HG03575 (cell line): ENCODE data around the gene PEX26.
"Not testable (repeated sequence)": the region's sequence is repeated elsewhere in the genome, so short reads cannot be mapped to it uniquely, and the experiment has no call there.

ENCODE experiments used
- ATAC-seq: cut with Tn5 transposase; IDR thresholded peaks from one replicate; pipeline ENCODE4 v1.9.1; 2021; ENCODE audit not compliant: unreplicated experiment, insufficient number of reproducible peaks, low FRiP score; ENCODE audit errors: extremely low read depth

Gene PEX26

DNA sequence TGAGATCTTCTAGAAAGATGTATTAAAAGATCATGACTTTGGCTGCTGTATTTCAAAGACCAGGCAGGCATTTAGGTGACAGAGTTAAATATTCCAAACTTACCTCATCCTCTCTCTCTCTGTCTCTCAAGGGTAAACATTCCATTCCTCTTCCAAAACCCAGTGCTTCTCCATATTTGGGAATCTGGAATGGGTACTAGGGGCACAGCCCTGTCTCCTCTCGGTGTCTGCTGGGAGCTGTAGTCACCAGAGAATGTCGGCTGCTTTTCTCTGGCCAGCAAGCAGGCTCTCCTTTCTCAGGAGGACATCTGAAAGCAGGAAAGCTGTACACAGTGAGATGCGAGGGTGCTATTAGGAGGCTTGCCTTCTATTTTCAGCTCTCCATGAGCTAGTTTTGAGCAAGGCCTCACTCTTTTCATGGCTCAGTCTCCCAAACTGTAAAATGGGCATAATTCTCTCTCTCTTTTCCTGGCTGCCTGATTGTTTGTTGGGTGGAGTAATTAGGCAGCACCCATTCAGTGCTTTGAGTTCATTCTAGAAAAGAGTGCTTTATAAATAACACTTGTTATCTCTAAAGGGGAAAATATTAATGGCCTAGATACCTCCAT, 9.3 kb upstream of the PEX26 start:
- ATAC-seq, result no peak

DNA sequence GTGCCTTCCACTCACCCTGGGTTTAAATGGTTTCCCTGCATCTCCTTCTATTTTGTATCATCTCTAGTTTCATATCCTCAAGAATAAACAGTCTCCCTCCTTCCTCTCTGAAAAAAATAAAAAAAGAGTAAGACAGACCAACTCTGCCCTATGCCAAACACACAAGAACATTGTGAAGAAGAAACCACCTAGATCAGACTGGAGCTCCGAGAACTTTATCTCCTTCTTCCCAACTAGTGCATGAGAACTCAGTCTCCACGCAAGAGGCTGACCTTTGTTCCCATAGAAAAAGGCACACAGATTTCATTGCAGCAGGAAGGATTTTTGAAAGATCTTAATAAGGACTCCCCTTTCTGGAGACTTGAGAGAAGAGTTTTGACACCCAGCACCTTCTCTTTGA, 8.7 kb upstream of the PEX26 start:
- ATAC-seq, result no peak

DNA sequence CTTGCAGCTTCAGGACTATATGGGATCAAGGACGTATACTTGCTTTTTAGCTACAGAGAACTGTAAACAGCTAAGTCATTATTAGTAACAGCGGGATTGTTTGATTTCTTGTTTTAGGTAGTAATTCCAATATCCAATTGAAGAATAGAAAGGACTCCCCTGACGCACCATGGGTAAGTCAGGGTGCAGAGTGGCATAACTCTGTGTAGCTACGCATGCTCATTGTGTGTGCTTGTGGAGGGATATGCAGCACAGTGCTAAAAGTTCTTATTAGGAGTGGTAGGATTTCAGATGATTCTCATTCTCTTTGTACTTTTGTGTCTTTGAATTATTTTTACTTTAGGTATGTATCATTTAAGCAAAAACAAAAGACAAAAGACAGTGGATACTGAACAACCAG, 7.7 kb upstream of the PEX26 start:
- no peak for ATAC-seq

DNA sequence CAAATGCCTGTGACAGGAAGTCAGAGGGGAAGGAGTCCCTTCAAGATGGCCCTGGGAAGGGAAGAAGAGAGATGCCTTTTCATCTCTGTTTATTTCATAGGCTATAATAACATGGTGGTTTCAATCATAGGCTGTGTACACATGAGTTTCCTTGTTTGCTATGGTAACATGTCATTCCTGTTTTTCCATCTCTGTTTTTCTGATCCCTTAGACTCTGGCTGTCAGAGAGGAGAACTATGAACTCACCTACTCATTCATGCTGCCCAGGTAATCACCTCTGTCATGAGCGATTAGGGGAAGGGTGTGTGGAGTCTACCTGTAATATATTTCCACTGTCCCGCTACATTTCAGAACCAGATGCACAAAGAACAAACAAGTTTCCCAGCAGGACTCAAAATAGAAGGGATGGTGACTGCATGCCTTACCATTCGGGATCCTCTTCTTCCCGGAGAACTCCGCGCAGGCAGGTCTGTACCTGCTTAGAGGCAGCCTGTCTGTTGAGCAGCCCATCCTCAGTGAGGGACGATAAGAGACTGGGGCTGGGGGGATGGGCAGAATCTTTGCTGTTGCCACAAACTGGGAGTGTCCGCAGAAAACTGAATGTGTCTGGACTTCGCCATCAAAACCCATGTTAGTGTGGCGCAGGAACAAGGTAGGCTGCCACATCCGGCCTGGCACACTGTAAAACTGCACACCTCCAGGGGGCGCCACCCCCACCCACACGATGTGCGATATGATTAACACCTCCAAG, 7.1 kb upstream of the PEX26 start:
- ATAC-seq, result no peak

DNA sequence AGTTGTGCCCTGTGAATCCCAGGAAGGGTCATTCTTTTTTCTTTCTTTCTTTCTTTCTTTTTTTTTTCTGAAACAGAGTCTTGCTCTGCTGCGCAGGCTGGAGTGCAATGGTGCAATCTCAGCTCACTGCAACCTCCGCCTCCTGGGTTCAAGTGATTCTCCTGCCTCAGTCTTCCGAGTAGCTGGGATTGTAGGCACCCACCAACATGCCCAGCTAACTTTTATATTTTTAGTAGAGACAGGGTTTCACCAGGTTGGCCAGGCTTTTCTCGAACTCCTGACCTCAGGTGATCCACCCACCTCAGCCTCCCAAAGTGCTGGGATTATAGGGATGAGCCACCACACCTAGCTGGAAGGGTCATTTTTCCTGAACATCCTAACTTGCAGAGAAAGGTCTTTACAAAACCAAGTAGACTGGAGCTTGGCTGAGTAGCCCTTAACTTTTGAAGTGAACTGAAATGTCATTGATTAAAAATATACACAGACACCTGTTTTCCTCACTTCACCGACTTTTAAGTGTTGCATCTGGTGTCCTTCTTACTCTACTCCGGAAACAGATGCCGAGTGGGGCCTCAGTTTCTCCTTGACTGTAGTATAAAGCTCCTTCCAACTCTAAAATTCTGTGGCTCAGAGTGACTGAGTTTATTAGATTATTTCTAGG, 6.4 kb upstream of the PEX26 start:
- ATAC-seq, result not testable (repeated sequence)

DNA sequence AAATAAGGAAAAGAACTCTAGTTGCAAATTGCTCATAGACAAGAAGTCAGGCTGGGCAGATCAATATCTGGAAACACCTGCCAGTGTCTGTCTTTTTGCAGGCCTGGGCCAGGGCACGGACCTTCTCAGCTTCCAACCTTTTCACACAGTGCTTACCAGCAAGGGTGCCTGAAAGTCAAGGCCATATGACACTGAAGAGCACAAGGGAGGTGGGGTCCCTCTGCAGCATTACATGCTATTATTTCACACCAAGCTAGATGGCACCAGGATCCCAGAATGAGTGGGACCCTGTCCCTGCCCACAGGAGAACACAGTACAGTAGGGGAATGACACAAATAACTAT, 5.9 kb upstream of the PEX26 start:
- no peak for ATAC-seq

DNA sequence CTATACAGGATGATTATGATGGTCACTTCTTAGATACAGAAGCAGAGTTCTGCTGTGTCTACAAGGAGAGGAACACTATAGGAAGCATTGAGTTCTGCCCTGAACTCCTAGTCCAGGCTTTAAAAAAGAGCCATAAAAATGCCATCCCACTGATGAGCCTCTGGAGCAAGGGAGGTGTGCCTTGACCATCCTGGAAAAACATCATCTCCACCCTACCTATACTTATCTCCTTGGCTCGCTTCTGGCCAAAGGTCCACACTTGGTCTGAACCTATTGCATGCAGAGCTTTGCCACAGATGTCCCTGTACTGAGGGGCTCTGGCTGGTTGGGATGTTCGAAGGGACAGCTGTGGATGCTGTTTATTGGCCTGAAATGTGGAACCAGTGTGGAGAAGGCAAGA, 4.3 kb upstream of the PEX26 start:
- no peak for ATAC-seq

DNA sequence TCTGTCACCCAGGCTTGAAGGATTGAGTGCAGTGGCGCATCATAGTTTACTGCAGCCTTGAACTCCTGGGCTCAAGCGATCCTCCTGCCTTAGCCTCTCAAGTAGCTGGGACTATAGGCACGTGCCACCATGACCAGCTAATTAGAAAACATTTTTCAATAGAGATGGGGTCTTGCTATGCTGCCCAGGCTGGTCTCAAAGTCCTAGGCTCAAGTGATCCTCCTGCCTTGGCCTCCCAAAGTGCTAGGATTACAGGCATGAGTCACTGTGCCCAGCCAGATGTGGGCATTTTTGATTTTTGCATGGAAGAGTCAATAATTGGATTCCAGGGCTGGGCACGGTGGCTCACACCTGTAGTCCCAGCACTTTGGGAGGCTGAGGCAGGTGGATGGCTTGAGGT, 3.9 kb upstream of the PEX26 start:
- not testable (repeated sequence) for ATAC-seq

DNA sequence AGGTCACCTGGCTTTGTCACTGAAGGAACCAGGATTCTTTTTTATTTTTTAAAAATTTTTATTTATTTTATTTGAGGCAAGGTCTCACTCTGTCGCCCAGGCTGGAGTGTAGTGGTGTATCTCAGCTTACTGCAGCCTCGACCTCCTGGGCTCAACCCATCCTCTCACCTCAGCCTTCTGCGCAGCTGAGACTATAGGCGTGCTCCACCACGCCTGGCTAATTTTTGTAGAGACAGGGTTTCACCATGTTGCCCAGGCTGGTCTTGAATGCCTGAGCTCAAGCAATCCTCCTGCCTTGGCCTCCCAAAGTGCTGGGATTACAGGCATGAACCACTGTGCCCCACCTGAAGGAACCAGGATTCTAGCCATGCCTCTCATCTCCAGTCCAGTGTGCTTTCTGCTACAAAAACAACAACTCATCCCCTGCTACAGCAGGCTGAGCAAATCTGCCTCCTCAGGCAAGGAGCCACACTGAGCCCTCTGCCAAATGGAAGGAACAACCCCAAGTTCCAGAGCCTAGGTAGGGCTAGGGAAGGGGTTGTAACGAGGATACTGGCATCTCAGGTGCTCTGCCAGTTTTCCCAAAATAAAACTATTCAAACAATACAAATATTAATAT, 2.6 kb upstream of the PEX26 start:
- ATAC-seq, result no peak

DNA sequence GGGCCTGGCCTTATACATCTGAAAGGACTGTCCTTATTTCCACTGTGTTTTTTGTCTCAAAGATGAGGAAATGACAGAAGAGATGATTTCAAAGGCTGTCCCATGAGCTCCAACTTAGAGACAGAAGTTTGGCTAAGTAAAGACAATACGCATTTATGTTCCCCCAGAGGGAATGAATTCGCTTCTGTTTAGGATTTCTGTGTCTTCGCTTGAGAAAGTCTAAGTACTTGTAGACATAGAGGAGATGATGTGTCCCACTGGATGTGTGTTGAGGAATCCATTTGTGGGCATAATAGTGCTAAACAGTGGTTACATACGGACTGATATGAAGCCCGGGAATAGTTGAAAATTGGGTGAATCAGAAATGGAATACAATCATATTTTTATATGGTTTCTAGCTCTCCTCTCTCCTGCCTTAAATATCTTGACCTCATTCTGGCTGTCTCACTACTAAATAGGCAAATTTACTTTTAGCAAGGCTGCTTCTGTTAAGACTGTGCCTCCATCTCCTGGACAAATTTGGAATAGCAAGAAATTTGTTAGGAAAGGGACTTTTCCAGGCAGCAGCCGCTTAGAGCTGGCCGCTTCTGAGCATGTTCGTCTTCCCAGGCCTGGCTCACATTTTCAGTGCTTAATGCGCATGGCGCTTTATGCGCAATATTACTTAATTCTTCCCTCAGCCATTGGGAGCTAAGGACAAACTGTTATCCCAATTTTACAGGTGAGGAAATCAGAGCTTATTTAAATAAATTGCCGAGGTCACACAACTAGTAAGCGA, 1.9 kb upstream of the PEX26 start:
- ATAC-seq, result no peak

DNA sequence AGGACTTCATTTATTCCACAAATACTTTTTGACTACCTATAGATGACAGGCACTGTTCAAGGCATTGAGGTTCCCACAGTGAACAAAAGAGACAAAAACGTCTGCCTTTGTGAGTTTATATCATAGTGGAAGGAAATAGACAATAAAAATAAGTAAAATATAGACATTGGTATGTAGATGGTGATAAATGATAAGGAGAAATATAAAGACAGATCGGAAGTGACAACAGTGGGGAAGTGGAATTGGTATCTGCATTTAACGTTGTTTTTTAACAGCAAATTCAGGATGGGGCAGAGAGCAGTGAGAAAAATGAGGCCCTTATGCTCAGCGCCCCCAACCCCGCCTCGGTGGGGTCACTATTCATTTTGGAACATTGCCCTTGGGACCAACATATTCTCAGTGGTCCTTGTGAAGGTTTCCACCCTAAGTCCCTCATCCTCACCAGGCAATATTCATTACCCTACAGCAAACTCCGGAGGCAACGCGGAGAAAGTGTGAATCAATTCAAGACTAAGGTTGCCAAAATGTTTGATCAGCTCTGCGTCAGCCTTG, 627 bp upstream of the PEX26 start:
- ATAC-seq, result no peak

DNA sequence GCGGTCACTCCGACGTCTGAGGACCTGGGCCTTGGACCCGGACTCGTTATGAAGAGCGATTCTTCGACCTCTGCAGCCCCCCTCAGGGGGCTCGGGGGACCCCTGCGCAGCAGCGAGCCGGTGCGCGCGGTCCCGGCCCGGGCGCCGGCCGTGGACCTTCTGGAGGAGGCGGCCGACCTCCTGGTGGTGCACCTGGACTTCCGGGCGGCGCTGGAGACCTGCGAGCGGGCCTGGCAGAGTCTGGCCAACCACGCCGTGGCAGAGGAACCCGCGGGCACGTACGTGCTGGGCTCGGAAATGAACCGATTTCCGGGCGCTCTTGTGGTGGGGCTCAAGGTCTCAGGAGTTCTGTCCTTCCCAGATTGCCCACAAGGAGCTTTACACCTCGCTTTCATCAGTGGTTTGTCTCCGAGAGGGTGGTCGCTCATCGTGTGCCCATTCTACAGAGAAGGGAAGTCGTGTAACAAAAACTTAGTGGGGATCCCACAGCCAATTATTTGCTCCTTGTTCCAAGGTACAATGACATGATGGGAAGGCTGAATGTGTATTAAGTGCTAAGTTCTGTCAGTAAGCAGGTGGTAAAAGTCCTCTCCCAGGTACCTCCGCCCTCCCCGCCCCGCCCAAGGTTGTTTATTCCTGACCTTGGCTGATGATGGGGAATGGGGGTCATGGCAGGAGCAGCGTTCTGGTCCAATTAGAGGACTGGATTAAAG, 695 bp downstream of the PEX26 start:
- no peak for ATAC-seq

DNA sequence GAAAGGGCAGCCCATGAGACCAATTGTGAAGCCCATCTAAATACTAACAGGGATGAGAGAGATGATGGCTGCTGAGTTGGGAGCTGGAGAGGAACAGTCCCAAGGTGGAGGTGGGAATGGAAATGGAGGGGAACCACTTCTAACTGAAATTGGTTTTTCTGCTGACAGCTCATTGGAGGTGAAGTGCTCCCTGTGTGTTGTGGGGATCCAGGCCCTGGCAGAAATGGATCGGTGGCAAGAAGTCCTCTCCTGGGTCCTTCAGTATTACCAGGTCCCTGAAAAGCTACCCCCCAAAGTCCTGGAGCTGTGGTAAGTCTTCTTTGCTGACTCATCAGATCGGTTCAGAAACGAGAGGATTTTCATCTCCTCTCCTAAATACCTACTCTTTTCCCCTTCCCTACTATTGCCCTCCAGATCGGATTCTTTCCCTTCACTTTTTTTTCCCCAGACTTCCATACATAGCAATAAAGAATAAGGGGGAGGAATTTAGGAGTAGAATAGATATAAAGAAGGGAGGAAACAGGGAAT, 2.0 kb downstream of the PEX26 start:
- ATAC-seq, result no peak

DNA sequence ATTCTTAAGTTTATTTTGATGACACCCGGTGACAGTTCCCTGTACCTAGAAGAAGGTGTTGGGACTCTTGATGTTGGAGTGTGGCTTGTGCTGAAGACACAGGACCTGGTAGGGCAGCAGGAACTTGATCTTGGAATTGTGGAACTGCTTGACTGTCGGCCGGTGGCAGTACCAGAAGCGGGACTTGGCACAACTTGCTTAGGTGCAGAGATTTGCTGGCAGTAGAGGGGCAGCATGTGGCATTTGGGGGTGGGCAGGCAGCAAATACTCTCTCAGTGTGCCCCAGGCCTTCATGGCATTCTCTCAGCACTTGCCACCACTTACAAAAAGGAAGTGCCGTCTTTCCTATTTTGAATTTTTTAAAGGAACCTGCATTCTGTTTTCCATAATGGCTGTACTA, 3.6 kb downstream of the PEX26 start:
- ATAC-seq, result no peak

DNA sequence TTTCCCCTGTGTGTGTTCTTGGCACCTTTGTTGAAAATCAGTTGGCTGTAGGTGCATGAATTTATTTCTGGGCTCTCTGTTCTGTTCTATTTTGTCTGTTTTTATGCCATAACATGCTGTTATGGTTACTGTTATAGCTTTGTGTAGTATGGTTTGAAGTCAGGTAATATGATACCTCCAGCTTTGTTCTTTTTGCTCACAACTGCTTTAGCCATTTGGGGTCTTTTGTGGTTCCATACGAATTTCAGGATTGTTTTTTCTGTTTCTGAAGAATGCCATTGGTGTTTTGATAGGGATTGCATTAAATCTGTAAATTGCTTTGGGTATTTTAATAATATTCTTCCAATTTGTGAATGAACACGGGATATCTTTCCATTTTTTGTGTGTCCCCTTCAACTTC, 4.7 kb downstream of the PEX26 start:
- no peak for ATAC-seq

DNA sequence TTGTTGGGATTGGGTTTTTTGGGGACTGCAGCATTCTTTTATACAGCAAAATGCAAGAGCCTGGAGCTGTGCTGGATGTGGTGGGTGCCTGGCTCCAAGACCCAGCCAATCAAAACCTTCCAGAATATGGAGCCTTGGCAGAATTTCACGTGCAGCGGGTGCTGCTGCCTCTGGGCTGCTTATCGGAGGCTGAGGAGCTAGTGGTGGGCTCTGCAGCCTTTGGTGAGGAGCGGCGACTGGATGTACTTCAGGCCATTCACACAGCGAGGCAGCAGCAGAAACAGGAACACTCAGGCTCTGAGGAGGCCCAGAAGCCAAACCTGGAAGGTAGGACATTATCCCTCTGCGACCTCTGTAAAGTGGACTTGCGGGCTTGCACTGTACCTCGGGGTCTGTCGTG, 5.6 kb downstream of the PEX26 start:
- no peak for ATAC-seq

DNA sequence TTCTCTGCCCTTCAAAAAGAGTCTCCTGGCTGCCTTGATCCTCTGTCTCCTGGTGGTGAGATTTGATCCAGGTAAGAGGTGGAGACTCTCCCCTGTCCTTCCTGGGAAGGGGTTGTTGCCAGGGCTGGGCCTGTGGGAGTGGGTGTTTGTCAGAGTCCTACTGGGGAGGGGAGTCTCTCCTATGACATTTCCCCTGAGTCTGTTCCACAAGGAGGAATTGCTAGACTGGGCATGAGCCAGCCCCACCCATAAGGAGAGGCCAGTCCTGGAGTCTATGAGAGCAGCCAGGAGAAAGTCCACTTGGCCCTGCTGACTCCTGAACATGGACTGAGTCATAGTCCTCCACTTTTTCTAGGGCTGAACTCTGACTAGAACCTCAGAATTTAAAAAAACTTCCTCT, 7.4 kb downstream of the PEX26 start:
- ATAC-seq, result no peak

DNA sequence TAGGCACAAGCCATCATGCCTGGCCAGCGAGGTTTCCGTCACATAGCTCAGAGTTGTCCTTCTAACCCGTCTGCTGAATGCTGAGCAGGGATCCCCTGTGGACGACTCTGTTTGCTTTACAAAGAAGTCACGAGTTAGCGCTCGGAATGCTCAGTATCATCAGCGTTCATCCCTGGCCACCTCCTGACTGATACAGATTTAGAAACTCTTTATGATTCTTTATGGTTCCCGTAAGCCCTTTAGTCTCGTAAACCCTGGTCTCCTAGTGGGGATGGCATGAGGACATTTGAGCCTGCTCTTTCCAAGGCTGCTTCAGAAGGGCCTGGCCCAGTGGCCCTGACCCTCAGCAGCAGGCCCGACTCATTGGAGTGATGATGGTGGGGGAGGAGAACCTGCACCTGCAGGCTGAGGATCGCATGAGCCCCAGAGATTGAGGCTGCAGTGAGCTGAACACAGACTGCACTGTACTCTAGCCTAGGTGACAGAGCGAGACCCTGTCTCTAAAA, 9.6 kb downstream of the PEX26 start:
- ATAC-seq, result no peak
